HG03039 (cell line): ENCODE data around the gene CDCP1.
"Not testable (repeated sequence)": the region's sequence is repeated elsewhere in the genome, so short reads cannot be mapped to it uniquely, and the experiment has no call there.

Experiments used
- ATAC-seq: cut with Tn5 transposase; IDR thresholded peaks from one replicate; pipeline ENCODE4 v1.9.1; 2021; ENCODE audit warnings: mild to moderate bottlenecking, moderate library complexity; ENCODE audit not compliant: unreplicated experiment

CDCP1 gene

DNA sequence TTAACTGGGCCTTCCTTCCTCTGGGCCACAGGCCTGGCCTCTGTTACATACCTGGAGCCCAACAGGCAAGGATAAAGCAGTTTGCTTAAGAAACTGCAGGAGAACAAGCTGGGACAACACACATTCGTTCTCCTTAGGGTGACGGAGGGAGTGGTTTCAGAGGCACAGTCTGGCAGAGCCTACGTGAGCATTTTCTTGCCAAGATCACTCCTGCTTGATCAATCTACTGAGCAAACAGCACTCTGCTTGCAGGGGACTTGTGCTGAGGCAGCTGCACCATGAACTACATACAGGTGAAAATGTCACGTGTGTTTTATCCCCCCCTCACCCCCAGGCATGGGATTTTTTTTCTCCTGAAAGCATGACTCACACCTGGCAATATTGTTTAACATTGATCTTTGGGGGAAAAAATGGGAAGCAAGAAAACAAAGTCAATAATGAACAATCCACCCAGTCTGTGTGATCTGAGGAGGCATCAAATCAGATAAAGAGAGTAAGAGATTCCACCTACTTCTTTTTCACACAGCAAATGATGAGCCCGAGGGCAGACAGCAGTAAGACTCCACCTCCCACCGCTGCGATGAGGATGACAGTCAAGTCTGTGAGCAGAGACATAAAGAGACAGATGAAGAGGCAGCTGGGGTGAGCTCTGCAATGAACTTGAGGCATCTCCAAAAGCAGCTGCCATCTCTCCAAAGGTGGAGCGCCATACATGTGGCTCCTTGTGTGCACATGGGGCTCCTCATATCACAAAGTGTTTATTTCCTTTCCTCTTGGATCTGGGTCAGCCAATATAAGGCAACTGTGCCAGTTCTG lies 57.4 kb downstream of the CDCP1 start:
- ATAC-seq = no peak

DNA sequence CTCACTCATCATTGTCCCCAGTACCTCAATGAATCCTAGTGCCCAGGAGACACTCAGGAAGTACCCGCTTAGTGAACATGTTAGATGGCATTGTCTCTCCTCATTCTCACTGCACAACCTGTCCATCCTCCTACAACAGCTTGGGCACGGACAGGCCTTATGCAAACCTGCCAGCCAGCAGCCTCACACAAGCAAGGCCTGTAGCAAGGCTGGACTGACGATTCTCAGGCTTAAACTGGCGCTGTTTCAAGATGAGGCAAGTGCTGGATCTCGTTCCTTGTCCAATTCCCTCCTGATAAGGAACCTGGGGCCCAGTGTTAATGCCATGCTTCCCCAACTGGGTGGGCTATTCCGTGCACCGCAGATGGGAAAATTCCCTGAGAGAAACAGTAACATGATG lies 59.0 kb downstream of the CDCP1 start:
- ATAC-seq = no peak

DNA sequence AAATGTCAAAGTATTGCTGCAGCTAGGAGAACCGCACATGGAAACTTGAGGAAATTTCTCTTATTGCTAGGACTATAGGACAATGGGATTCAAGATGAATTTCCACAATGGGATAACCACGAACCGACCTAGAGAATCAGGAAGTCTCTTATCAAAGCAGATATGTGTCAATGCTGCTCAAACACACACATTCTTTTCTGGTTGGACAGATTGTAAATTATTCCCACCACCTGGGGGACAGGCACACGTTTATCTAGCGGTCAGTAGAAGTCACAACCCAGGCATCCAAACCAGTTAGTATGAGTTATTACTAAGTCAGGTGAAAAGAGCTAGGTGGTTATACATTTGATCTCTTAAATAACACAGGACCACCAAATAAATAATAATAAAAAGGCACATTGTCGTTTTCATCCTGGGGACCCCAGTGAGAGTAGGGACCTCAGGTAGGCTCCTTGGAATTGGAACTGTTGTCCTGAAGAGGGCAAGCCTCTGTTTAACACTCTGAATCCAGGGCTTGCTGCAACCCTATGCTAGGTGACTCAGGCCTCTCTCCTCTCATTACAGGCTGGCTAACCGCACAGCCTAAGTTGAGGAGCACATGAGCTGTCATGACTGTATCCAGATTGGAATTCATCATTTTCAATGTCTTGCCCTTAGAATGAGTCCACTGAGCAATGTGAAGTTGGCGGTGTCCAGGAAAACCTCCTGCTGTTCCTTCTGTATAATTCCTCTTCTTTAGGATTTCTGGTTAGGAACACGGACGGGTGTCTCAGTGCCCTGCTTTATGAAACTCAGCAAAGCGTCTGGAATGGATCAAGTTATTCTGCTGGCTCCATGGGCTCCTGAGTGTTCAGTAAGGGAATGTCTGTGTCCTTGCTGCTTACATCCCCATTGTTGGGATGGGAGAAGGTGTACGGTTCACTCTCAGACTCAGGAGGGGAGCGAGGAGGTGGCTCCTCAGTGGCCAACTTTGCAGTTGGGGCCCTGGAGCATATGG lies 61.1 kb downstream of the CDCP1 start:
- ATAC-seq = no peak

DNA sequence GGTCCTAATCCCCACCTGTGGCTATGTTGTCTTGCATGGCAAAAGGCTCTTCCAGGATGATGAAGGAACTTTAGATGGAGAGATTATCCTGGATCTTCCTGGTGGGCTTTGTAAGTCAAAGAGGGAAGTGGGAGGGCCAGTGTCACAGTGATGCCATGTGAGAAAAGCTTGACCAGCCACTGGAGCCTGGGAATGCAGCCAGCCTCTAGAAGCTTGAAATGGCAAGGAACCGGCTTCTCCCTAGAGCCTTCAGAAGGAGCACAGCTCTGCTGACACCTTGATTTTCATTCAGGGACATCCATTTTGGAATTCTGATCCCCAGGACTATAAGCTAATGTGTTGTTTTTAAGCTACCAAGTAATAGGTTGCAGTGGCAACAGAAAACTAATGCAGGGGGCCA lies 61.8 kb downstream of the CDCP1 start:
- no peak for ATAC-seq

DNA sequence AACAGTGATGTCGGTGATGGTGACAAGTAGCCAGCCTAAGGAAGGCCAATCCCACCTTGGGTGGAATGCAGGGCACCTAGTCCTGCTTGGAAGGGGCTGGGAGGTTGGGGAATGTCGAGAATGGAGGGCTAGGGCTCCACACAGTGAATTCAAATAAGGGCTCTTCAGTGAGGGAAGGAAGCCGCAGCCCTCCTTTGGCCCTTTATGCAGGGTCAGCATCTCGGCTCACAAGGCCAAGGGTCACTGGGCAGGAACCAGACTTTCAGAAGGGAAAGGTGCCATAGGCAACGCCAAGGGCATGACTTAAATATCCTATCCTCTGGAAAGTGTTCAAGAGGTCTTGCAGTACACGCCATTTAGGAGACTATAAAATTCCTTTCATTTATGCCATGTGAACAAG lies 63.2 kb downstream of the CDCP1 start:
- no peak for ATAC-seq

DNA sequence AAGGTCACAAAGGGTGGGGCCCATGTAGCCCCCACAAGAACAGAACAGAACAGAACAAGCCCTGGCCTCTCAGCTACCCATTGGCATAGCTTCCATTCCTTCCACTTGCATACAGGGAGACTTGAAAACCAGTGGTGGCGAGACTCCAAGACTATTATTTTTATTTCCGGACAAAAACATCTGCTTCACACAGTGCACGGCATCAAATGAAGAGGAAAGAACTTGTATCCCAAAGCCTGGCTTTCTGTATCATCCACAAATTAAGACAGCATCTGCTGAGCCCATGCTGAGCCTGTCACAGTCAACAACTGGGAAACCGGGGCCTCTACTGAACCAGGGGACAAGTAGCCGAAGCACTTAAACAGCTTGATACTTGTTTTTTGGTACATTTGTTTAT lies 64.0 kb downstream of the CDCP1 start:
- ATAC-seq = no peak

DNA sequence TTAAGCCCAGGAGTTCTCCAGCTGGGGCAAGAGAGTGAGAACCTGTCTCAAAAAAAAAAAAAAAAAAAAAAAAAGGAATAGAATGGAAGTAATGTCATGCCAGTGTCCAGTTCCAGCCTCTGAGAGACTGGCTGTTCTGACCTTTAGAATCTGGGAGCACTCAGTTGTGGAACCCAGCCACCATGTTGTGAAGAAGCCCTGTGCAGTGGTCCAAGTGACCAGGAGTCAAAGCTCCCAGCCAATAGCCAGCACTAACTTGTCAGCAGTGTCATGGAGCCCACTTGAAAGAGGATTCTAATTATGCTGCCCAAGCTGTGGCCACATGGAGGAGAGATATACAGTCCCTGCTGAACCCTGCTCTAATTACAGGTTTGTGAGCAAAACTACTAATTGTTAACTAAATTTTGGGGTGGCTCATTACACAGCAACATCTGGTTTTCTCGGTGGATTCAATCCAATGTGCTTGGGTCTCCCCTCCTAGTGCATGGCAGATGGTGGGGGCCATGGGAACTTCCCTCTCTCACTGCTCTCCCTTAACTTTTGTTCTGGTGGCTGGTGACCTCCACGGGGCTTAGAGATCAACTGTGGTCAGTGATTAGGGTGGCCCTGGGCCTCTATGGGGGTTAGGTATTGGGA lies 64.6 kb downstream of the CDCP1 start:
- no peak for ATAC-seq

DNA sequence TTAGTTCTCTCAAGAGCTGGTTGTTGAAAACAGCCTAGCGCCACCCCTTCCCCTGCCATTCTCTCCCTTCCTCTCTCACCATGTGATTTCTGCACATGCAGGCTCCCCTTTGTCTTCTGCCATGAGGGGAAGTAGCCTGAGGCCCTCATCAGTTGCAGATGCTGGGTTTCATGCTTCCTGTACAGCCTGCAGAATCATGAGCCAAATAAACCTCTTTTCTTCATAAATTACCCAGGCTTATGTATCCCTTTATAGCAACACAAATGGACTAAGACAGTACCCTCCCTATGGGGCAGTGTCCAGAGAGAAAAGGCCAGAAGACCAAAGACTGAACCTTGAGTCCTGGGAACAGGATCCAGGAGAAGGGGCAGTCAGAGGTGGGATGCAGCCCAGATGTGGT lies 65.4 kb downstream of the CDCP1 start:
- ATAC-seq = no peak

DNA sequence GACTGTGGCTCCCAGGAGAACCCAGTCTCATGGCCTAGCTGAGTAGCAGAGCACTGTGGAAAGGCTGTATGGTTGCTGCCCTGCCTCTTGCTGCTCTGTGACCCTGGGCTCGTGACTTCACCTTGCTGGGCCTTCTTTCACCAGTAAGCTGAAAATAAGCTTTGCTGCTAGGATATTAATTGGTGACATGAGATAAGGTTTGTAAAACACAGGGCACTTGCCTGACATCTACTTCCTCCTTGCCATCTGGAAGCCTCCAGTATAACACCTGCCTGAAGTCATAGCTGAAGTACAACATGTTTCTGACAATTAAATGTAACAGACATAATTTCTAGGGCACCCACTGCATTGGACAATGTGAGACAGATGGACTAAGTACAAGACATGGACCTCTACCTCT lies 66.5 kb downstream of the CDCP1 start:
- no peak for ATAC-seq

DNA sequence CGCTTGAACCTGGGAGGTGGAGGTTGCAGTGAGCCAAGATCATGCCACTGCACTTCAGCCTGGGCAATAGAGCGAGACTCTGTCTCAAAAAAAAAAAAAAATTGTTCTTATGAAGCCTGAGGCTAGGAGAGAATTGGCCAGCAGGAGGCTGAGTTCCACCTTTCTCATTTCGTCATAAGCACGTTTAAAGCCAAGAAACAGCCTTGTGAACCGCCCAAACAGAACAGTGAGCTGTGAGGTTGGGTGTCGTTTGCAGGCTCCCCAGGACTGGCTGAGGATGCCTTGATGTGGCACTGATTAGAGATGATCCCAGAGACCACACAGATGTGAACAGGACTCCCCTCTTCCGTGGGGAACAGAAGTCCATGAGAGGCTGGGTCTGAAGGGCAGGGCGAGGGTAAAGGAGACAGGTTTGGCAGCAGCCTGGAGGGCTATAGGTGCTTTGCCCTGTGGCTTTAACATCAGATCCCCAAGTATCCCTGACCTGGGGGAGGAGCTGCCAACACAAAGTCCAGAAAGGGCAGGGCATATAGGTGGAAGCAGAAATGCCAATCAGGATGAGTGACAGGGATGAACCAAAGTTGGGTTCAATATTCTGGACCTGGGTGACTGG lies 67.2 kb downstream of the CDCP1 start:
- no peak for ATAC-seq

DNA sequence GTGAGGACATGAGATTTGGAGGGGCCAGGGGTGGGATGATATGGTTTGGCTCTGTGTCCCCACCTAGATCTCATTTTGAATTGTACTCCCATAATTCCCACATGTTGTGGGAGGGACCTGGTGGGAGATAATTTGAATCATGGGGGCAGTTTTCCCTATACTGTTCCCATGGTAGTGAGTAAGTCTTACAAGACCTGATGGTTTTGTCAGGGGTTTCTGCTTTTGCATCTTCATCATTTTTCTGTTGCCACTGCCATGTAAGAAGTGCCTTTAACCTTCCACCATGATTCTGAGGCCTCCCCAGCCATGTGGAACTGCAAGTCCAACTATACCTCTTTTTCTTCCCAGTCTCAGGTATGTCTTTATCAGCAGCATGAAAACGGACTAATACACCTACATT lies 67.9 kb downstream of the CDCP1 start:
- ATAC-seq = not testable (repeated sequence)

DNA sequence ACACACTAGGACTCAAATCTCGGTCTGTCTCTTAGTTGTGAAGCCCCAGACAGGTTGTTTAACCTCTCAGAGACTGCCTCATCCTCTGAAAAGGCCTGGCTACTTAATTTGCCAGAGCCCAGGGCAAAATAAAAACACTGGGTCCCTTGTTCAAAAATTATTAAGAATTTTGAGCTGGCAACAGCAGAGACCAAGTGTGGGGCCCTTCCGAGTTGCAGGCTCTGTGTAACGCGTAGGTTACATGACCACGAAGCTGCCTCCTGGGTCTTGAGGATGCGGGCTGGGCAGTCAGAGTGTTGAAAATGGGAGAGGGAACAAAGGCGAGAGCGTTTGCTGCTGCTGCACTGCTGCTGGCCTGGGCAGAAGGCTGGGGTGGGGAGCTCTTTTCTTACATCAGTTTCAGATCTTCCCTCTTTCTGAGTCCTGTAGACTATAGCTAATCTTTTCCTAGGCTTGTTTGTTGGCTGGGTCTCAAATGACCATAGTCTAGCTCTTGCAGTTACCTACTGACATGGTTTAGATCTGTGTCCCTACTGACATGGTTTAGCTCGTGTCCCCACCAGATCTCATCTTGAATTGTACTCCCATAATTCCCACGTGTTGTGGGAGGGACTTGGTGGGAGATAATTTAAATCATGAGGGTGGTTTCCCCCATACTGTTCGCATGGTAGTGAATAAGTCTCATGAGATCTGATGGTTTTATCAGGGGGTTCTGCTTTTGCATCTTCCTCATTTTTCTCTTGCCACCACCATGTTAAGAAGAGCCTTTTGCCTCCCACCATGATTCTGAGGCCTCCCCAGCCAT lies 70.2 kb downstream of the CDCP1 start:
- no peak for ATAC-seq

DNA sequence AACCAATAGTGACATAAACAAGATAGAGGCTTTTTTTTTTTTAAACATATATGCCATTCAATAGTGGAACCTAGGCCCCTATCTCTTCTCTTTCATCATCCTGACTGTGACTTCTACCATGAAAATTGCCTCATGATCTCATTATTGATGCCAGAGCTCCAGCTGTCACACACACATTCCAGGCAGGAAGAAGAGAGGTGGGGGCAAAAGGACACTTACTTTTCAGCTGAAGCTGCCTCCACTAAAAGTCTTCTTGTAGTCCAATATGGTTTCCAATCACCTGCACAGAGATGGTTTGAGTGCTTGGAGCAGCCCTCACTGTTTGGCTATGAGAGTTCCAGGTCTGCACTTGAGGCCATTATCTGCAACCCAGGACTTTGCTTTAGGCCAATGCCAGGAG lies 75.1 kb downstream of the CDCP1 start:
- ATAC-seq = no peak

DNA sequence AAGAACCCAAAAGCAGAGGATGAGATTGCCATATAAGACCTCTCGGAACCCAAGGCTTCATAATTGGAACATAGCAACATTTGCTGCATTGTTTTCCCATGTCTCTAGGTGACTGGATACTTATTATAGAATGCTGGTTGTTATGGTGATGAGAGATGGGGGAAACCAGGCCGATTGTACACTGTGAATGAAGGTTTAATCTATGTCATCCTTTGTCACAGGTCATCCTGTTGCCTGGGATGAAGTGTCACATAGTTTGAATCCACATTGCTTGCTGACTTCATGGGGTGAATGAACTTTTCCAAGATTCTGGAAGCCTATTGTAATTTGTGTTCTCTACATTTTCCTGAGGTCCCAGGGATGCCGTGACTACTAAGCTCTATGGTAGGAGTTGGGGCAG lies 78.2 kb downstream of the CDCP1 start:
- no peak for ATAC-seq

DNA sequence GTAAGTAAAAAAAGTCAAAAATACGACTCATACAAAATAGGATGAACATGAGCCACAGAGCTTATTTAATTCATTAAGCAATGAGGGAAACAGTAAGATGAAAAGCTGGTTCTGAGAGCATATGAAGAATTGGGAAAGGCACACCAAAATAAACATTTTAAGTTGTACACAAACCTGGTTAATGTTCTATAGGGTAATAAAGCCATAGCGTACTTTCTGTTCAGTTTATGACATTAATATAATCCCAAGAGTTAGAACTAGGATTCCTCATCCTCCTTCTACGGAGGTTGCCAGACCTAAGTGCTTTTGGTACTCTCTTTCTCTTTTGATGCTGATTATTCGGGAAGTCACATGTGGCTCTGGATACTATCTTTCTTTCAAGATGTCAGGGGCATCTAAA lies 78.7 kb downstream of the CDCP1 start:
- no peak for ATAC-seq

DNA sequence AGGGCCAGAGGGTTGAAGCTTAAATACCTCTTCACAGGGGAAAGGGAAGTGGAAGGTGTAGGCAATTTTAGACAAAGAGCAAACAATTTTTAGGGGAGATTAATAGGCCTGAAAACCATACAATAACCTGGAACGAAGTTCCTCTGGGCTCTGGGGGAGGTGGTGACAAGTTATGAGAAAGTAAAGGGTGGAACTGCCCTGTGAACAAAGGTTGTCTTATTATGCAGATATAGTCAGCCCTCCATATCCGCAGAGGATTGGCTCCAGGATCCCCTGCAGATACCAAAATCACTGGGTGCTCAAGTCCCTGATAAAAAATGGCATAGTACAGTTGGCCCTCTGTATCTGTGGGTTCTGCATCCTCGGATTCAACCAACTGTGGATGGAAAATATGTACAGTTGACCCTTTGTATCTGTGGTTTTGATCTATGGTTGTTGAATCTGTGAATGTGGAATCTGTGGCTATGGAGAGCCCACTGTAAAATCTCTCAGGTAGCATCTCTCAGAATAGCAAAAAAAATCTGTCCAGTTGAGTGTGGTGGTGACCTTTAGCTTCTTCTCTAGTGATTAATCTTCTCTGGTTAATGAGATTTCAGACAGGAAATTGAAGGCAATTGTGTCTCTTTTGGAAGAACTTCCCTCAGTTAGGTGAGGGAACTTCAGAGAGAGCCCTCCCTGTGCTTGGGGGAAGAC lies 79.9 kb downstream of the CDCP1 start:
- ATAC-seq = no peak

DNA sequence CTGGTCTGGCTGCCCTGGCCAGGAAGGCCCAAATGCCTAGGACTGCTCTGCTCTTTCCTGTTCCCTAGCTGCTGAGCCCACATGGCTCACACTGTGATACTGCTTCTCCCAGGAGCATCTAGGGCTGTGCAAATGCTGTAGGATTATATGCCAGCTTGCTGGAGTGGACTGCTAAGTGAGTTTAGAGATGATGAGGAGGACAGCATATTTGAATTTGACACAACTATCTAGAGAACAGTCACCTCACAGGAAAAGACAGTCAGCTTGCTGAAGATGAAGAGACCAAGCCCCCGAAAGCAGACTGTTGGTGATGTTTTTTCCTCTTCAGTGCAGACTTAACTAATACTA lies 80.8 kb downstream of the CDCP1 start:
- ATAC-seq = no peak

DNA sequence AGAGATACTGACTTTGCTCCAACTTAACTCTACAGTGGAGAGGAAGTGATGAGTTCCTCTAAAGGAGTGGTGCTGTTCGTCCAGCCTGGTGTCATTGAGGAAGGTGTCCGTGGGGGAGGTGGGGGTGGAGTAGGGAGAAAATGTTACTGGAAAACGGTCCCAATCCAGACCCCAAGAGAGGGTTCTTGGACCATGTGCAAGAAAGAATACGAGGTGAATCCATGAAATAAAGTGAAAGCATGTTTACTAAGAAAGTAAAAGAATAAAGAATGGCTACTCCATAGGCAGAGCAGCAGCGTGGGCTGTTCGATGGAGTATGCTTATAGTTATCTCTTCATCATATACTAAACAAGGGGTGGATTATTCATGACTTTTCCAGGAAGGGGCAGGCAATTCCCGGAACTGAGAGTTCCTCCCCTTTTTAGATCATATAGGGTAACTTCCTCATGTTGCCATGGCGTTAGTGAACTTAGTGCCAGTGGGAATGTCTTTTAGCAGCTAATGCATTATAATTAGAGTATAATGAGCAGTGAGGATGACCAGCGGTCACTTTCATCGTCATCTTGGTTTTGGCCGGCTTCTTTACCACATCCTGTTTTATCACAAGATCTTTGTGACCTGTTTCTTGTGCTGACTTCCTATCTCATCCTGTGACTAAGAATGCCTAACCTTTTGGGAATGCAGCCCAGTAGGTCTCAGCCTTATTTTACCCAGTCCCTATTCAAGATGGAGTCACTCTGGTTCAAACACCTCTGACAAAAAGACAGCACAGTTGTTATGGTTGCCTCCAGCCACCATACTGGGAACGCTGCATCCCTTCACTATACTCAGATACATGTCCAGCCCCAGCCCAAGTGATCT lies 81.4 kb downstream of the CDCP1 start:
- no peak for ATAC-seq

DNA sequence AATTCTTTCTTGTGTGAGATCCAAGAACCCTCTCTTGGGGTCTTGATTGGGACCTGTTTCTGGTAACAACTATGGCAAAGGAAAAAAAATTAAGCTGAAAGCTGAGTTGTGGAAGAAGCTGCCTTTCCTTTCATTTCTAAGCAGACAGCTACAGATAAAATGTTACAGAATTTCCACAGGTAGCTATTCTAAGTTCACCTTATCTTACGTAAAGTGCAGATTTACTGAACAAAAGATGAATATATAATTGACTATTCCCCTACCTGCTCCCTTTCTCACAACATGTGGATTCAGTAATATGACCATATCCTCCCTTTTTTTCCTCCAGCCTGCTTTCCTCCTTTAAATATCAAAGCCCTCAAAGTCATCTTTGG lies 83.5 kb downstream of the CDCP1 start:
- no peak for ATAC-seq
